H1 (cell line): ENCODE measurements around the gene HIVEP3. TPM values are rescaled to one million over a fixed set of nuclear protein-coding genes. Genes with fewer than 3 reads are reported as not detected.

ENCODE experiments used
- CTCF ChIA-PET: fragments of 300-600 bp; sonication (Branson Sonifier 250); formaldehyde crosslinking; loops from one replicate; lab custom pipeline; 2021; ENCODE audit not compliant: partially characterized antibody; lab: Charles Lee
- POLR2A ChIA-PET: fragments of 300-600 bp; sonication (Branson Sonifier 250); formaldehyde crosslinking; loops from one replicate; lab custom pipeline; 2021; ENCODE audit warnings: inconsistent platforms; ENCODE audit not compliant: partially characterized antibody; lab: Charles Lee
- DNase-seq, 2 experiments: peaks; one replicate each; pipeline versions ENCODE4 v3.0.0 to v3.0.0-alpha.2; 2010 to 2022; ENCODE audit warnings: low spot score in 2 of 2, low read depth in 1 of 2, mixed read lengths in 1 of 2
- FAIRE-seq: peaks from 2 replicates; lab custom pipeline; 2011; peaks lifted over from hg19 to GRCh38; lab: Jason Lieb, UNC
- H2AFZ ChIP-seq: 2 replicates; pipeline ENCODE4 v1.8.1; 2012; ENCODE audit warnings: low read length, inconsistent platforms
- H2AK5ac ChIP-seq: 2 replicates; pipeline ENCODE4 v1.6.1; 2013; ENCODE audit warnings: low read depth, low read length
- H2BK120ac ChIP-seq: replicated peaks from 2 replicates; pipeline ENCODE3; 2013; ENCODE audit warnings: low read depth, low read length, inconsistent platforms
- H2BK12ac ChIP-seq: 2 replicates; pipeline ENCODE4 v1.6.1; 2013; ENCODE audit warnings: low read depth, low read length
- H2BK15ac ChIP-seq: 2 replicates; pipeline ENCODE4 v1.6.1; 2013; ENCODE audit warnings: low read length
- H2BK20ac ChIP-seq: 2 replicates; pipeline ENCODE4 v1.6.1; 2013; ENCODE audit warnings: low read length
- H2BK5ac ChIP-seq: 2 replicates; pipeline ENCODE4 v1.6.1; 2013; ENCODE audit warnings: low read depth, low read length
- H3K14ac ChIP-seq: 2 replicates; pipeline ENCODE4 v1.6.1; 2013; ENCODE audit warnings: inconsistent platforms; ENCODE audit not compliant: insufficient read length
- H3K18ac ChIP-seq: 2 replicates; pipeline ENCODE4 v1.6.1; 2013; ENCODE audit warnings: low read length; ENCODE audit errors: extremely low read depth
- H3K23ac ChIP-seq: 2 replicates; pipeline ENCODE4 v1.6.1; 2013; ENCODE audit warnings: inconsistent platforms; ENCODE audit not compliant: insufficient read length
- H3K23me2 ChIP-seq: 2 replicates; pipeline ENCODE4 v1.6.1; 2013; ENCODE audit warnings: low read depth, low read length
- H3K27ac ChIP-seq: 2 replicates; pipeline ENCODE4 v1.6.1; 2011; ENCODE audit warnings: low read depth, low read length, inconsistent platforms
- H3K27me3 ChIP-seq, 4 experiments: replicated peaks in 1 of 4; 1 replicate in 1 of 4; 2 replicates in 3 of 4; pipeline versions ENCODE4 v1.6.1 to v1.8.1; 2011 to 2013; ENCODE audit warnings: low read length in 3 of 4, mild to moderate bottlenecking in 3 of 4, inconsistent platforms in 2 of 4, mixed read lengths in 2 of 4, moderate library complexity in 1 of 4; ENCODE audit not compliant: control insufficient read depth in 3 of 4, insufficient read depth in 3 of 4; ENCODE audit errors: extremely low read depth in 1 of 4
- H3K36me3 ChIP-seq, 4 experiments: 2 replicates each; pipeline versions ENCODE4 v1.6.1 to v1.8.1; 2011 to 2013; ENCODE audit warnings: mild to moderate bottlenecking in 4 of 4, low read length in 3 of 4, moderate library complexity in 2 of 4, control low read depth in 1 of 4, inconsistent platforms in 1 of 4; ENCODE audit not compliant: insufficient read depth in 4 of 4, control insufficient read depth in 2 of 4
- H3K4ac ChIP-seq: replicated peaks from 2 replicates; pipeline ENCODE3; 2013; ENCODE audit warnings: low read length, low read depth, mixed read lengths, inconsistent platforms; ENCODE audit not compliant: insufficient read length
- H3K4me1 ChIP-seq, 4 experiments: replicated peaks in 1 of 4; 1 replicate in 1 of 4; 2 replicates in 3 of 4; pipeline versions ENCODE4 v1.6.1 to v1.8.1; 2011 to 2013; ENCODE audit warnings: low read length in 3 of 4, inconsistent platforms in 2 of 4, mixed read lengths in 1 of 4; ENCODE audit not compliant: insufficient read depth in 4 of 4, control insufficient read depth in 3 of 4
- H3K4me2 ChIP-seq, 2 experiments: 2 replicates each; pipeline versions ENCODE4 v1.6.1 to v1.8.1; 2011 to 2013; ENCODE audit warnings: low read depth in 2 of 2, low read length in 2 of 2, control low read depth in 1 of 2, inconsistent platforms in 1 of 2, mild to moderate bottlenecking in 1 of 2; ENCODE audit not compliant: insufficient read depth in 1 of 2
- H3K4me3 ChIP-seq, 4 experiments: fragments of 200-600, 300-600 bp in 1 of 4; sonication (generic), shearing (Covaris generic), sonication (Bioruptor Twin) in 1 of 4; 2 replicates each; pipeline versions ENCODE4 v1.5.1 to v1.8.1; 2011 to 2016; ENCODE audit warnings: low read length in 4 of 4, low read depth in 3 of 4, control low read depth in 2 of 4, inconsistent platforms in 2 of 4, mild to moderate bottlenecking in 2 of 4, mixed read lengths in 1 of 4, moderate library complexity in 1 of 4; ENCODE audit not compliant: insufficient read depth in 2 of 4; ENCODE audit errors: extremely low read depth in 1 of 4
- H3K56ac ChIP-seq: replicated peaks from 2 replicates; pipeline ENCODE3; 2013; ENCODE audit warnings: low read depth, mild to moderate bottlenecking, mixed read lengths, low read length, inconsistent platforms; ENCODE audit not compliant: insufficient read length
- H3K79me1 ChIP-seq: 2 replicates; pipeline ENCODE4 v1.6.1; 2013; ENCODE audit warnings: low read depth, low read length, control low read depth
- H3K79me2 ChIP-seq, 2 experiments: 2 replicates each; pipeline versions ENCODE4 v1.6.1 to v1.8.1; 2012 to 2013; ENCODE audit warnings: low read length in 2 of 2, mild to moderate bottlenecking in 2 of 2, inconsistent platforms in 1 of 2; ENCODE audit not compliant: insufficient read depth in 2 of 2, control insufficient read depth in 1 of 2
- H3K9ac ChIP-seq, 4 experiments: replicated peaks in 1 of 4; 1 replicate in 1 of 4; 2 replicates in 3 of 4; pipeline versions ENCODE4 v1.6.1 to v1.8.1; 2011 to 2013; ENCODE audit warnings: low read depth in 3 of 4, low read length in 3 of 4, control low read depth in 2 of 4, mild to moderate bottlenecking in 2 of 4, moderate library complexity in 2 of 4, inconsistent platforms in 1 of 4; ENCODE audit errors: extremely low read depth in 1 of 4
- H3K9me3 ChIP-seq, 2 experiments: 2 replicates each; pipeline versions ENCODE4 v1.6.1 to v1.8.1; 2012 to 2013; ENCODE audit warnings: mild to moderate bottlenecking in 2 of 2, moderate library complexity in 2 of 2, control low read depth in 1 of 2, inconsistent platforms in 1 of 2, low read depth in 1 of 2, low read length in 1 of 2, mixed read lengths in 1 of 2; ENCODE audit not compliant: insufficient read depth in 2 of 2
- H4K20me1 ChIP-seq, 2 experiments: replicated peaks in 1 of 2; 2 replicates each; pipeline versions ENCODE3 to v1.8.1; 2011 to 2013; ENCODE audit warnings: inconsistent platforms in 2 of 2, low read length in 2 of 2, mild to moderate bottlenecking in 1 of 2; ENCODE audit not compliant: insufficient read depth in 2 of 2, control insufficient read depth in 1 of 2
- H4K5ac ChIP-seq: 2 replicates; pipeline ENCODE4 v1.6.1; 2013; ENCODE audit warnings: low read length, low read depth, mixed read lengths, inconsistent platforms; ENCODE audit not compliant: insufficient read length
- H4K8ac ChIP-seq: 2 replicates; pipeline ENCODE4 v1.8.0; 2013; ENCODE audit warnings: mild to moderate bottlenecking, moderate library complexity, low read length, inconsistent platforms; ENCODE audit not compliant: insufficient read depth; ENCODE audit errors: extremely low read depth
- H4K91ac ChIP-seq: replicated peaks from 2 replicates; pipeline ENCODE3; 2013; ENCODE audit warnings: low read length, mixed read lengths, inconsistent platforms; ENCODE audit not compliant: insufficient read length
- BRCA1 ChIP-seq: IDR thresholded peaks from 2 replicates; pipeline ENCODE4 v1.6.1; 2012; ENCODE audit warnings: low read depth, low read length, improper control_type of control experiment
- CEBPB ChIP-seq: IDR thresholded peaks from 2 replicates; pipeline ENCODE4 v1.6.1; 2012; ENCODE audit warnings: low read depth, low read length
- TAF1 ChIP-seq: IDR thresholded peaks from 2 replicates; pipeline ENCODE4 v1.6.1; 2011; ENCODE audit warnings: mild to moderate bottlenecking, low read depth, low read length
- WGBS, 2 experiments: shearing (Covaris generic) in 1 of 2; methylation state at CpG; one replicate each; pipeline versions ENCODE4 v1.1.6 to v1.1.7; 2013 to 2015; ENCODE audit warnings: low lambda C conversion rate in 2 of 2, mixed read lengths in 2 of 2, inconsistent platforms in 1 of 2, low coverage in 1 of 2, missing lambda C conversion rate in 1 of 2; ENCODE audit not compliant: insufficient replicate concordance in 2 of 2, insufficient coverage in 1 of 2, insufficient read length in 1 of 2; ENCODE audit errors: extremely low coverage in 1 of 2, missing lambda C conversion rate in 1 of 2; 5-methylcytosine and 5-hydroxymethylcytosine counted together
- polyA plus RNA-seq, 7 experiments: library from polyadenylated mRNA; depleted of rRNA in 3 of 7; stranded (reverse) in 5 of 7; unstranded in 2 of 7; fragments of >200 nt in 5 of 7; fragments of 200-250 nt in 2 of 7; gene quantifications; 1 replicate in 5 of 7; 2 replicates in 1 of 7; 4 replicates in 1 of 7; pipeline versions ENCODE4 v1.2.1 to v1.2.3, GENCODE V29; 2011 to 2013; ENCODE audit warnings: missing spikeins in 2 of 7, mixed read lengths in 2 of 7
- total RNA-seq: library from RNA; stranded (reverse); fragmentation: NEBNext Ultra II Directional; extraction: Animal tissue kit (Norgen Biotek cat#: 25700); gene quantifications from 2 replicates; pipeline ENCODE4 v1.2.1, GENCODE V29; 2021

Gene HIVEP3
- total and polyA plus RNA-seq, 2 of the 8 experiments (the other 6 are each of a cell fraction or from before 2014, with no cell fraction given): 0.24 to 0.69 TPM

DNA sequence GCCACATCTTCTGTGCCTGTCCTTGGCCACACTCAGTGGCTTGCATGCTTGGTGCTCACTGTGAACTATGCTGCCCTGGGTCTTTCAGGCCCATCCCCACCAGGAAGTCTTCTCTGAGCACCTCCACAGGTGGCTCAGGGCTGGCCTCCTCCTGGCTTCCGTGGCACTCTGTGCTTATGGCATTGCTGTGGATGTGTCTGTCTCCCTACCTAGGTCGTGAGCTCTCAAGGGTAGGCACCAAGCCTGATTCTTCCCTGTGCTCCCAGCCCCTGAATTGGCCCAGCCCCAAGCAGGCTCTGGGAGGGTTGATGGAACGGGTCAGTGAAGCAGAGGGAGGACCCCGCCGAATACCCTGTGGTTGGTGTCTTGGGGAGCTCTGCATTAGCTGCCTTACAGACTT is 236.6 kb downstream of the HIVEP3 start:
- no peaks in the 10 kb centered on the region for H3K9me3 ChIP-seq
- no peak overlapping the region for H2BK15ac ChIP-seq
- no peaks in the 10 kb centered on the region for H3K27me3 ChIP-seq
- no peaks in the 10 kb centered on the region for H3K36me3 ChIP-seq
- no peak overlapping the region for H3K23ac ChIP-seq
- H2AFZ ChIP-seq: no peak overlapping the region
- H3K23me2 ChIP-seq: no peaks in the 10 kb centered on the region
- no peak overlapping the region for H2BK12ac ChIP-seq
- H3K27ac ChIP-seq: no peak overlapping the region
- no peak overlapping the region for H3K56ac ChIP-seq
- no peak overlapping the region for H4K91ac ChIP-seq
- H3K18ac ChIP-seq: no peak overlapping the region
- H2BK120ac ChIP-seq: no peak overlapping the region
- no peak overlapping the region for H2BK5ac ChIP-seq
- H3K4me1 ChIP-seq: peaks cover 0 to 2% (median 0%) of the 10 kb centered on the region in 4 experiments; a peak in 2 of 7 replicates
- H3K14ac ChIP-seq: no peak overlapping the region
- no peaks in the 10 kb centered on the region for H3K79me2 ChIP-seq
- no peak overlapping the region for H3K4me3 ChIP-seq
- H3K79me1 ChIP-seq: no peaks in the 10 kb centered on the region
- no peak overlapping the region for H3K4ac ChIP-seq
- no peak overlapping the region for H3K4me2 ChIP-seq
- POLR2A ChIA-PET: no interaction called here
- no peak overlapping the region for H2BK20ac ChIP-seq
- no peak overlapping the region for H2AK5ac ChIP-seq
- H4K20me1 ChIP-seq: no peaks in the 10 kb centered on the region
- H4K8ac ChIP-seq: no peak overlapping the region
- CTCF ChIA-PET: interaction anchor here (0.7 to 1.2 kb wide), 3 partner anchors 98 to 143 kb away, joined by 3 read pairs; no protein-coding TSS in a partner anchor
- H3K9ac ChIP-seq: no peak overlapping the region
- DNase-seq (no peak), FAIRE-seq (no peak)
- WGBS, 2 experiments: 88% methylated on average over 5 of the region's 5 CpGs; no CpG with 5 or more reads in 1 of the 2 experiments
- no peak overlapping the region for H4K5ac ChIP-seq
- TF ChIP-seq CEBPB: no peak
- TF ChIP-seq BRCA1: no peak
- no peak for TF ChIP-seq TAF1
